GM19099 (cell line): ENCODE results near the gene CACTIN.

Experiments
- POLR2A ChIP-seq: IDR thresholded peaks from 3 replicates; pipeline ENCODE4 v1.6.1; 2011; ENCODE audit warnings: low read depth; ENCODE audit not compliant: insufficient read length; ENCODE audit errors: extremely low read depth

Gene CACTIN

DNA sequence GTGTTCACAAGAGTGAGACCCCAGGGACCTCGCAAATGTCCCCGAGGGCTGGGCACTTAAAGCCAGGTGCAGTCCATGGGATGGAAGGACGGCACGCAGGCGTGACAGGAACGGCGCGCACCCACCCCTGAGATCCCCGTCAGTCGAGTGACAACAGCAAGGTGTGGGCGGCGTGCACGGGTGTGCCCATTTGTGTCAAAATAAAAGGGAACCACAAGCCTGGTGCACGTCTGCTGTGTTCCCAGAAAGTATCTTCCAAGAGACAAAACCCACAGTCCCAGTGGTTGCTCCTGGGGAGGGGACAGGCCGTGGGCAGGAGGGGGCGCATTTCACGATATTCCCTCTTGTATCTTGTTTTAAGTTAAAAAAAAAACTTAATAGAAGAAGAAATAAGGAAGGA lies 15.7 kb upstream of the CACTIN start:
- no peak for TF ChIP-seq POLR2A

DNA sequence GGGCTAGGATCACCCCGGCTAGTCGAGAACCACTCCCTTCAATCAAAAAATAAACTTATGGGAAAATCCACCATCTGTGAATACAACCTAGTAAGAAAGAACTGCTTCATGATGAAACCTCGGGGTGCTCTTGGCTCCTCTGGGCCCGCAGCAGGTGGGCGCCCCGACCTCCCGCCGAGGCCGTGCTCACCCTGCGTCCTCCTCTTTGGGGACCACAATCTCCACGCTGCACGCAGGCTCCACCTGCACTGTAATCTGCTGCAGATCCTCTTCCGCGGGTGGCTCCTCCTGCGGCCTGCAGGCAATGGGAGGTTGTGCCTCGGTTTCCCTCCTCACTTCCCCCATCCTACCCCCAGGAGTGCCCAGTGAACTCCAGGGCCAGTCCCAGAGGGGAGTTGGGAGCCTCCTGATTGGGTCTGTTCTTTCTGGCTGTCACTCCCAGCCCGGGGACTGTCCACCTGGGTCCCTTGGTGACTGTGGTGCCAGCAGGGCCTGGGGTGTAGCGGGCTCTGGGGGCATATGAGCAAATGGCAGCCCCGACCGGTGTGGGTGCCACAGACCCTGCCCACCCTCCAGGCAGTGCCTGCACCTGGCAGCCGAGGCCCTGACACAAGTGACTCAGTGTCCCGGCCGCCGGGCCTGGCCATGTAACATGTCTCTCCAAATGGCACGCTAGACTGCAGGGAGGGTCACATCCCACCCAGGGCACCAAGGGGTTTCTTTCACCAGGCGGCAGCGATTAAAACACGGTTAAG lies 15.1 kb upstream of the CACTIN start:
- TF ChIP-seq POLR2A: no peak

DNA sequence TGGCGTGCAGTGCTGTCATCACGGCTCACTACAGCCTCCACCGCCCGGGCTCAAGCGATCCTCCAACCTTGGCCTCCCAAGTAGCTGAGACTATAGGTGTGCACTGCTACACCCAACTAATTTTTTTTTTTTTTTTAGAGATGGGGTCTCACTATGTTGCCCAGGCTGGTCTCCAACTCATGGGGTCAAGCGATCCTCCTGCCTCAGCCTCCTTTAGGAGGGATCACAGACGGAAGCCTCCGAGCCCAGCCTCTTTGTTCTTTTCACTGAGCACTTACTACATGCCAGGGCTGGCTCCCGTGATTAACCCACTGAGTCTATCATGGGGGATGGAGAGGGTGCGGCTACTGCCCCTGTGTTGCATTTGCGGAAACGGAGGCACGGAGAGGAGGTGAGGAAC lies 12.9 kb upstream of the CACTIN start:
- no peak for TF ChIP-seq POLR2A

DNA sequence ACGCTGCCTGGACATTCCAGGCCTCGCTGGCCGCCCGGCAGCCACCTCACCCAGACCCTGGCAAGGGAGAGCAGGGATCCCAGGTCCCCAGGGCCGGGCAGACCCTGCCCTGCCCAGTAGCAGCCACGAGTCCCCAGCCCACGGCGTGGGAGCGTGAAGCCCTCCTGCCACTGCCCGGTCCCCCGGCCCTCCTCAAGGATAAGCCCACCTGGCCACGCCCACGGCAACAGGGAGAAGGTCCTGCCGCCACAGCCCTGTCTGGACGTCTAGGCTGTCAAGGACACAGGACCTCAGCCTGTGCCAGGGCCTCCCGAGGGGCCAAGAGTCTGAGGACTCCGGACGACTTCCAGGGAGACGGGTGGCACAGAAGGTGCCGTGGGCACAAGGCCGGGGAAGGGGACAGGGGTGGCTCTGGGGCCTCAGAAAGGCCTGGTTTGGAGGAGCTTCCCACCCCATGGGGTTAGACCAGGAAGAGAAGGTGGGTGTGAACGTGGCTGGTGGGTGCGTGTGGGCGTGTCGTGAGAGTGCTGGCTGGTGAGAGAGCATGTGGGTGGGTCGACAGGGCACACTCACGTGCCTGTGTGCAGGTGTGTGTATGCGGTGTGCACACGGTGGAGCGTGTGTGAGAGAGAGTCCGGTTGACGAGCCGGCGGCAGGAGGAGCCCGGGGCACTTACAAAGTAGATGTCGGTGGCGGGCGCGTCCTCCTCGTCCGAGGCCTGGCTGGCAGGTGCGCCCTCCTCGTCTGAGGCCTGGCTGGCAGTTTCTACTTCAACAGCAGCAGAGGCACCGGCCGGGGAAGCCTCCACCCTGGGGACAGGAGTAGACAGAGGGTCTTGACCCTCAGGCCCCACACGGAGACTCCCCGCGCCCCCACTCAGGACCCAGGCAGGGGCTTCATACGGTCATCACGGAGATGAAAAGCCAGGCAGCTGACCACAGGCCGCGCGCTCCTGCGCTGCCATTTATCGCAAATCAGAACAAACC lies 11.9 kb upstream of the CACTIN start:
- TF ChIP-seq POLR2A: no peak

DNA sequence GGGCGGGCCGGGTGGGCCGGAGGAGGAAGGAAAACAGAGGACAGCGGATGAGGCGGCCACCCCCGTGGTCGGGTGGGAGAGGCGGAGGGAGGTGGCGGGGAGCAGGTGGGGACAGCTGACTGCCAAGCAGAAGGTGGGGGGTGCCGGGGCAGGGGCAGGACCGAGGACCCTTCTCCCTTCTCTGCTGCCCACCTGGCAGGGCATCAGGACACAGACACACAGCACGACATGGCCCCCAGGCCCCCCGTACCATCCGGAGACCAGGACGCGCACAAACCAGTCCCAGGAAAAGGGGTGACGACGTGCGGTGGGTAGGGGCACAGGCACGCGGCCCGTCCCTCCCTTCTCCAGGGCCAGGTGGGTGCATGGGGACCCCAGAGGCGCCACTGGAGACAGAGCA lies 11.0 kb upstream of the CACTIN start:
- TF ChIP-seq POLR2A: no peak

DNA sequence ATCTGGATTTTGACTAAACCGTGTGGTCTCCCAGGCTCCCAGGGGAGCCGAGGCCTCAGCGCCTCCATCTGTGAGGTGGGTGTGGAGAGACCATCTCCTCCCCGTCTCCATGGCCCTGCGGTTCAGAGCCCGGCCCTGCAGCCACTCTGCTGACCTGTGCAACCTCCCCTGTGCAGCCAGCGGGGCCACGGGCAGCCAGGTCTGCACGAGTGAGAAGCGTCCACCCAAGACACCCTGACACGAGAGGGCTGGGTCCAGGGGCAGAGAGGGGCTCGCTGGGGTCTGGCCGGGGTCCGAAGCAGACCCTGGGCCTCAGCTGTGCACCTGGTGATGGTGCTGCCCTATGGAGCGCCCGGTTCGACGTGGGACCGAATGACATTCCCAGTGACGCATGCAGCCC lies 10.4 kb upstream of the CACTIN start:
- no peak for TF ChIP-seq POLR2A

DNA sequence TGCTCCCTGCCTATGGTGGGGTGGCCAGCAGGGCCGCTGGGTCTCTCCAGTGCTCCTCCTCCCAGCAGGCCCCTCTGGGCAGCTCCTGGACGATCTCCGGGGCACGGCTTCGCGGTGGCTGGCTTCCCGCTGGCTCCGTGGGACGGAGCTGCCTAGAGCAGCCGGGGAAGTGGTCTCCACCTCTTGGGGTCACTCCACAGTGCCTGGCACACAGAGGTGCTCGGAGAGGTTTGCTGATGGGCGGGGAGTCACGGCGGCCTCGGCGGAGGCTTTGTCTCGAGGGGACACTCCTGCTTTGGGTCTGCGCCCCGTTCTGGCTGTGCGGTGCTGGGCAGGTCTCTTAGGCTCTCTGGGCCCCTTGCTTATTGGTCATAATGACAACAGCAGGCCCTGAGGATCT lies 9.9 kb upstream of the CACTIN start:
- TF ChIP-seq POLR2A: no peak

DNA sequence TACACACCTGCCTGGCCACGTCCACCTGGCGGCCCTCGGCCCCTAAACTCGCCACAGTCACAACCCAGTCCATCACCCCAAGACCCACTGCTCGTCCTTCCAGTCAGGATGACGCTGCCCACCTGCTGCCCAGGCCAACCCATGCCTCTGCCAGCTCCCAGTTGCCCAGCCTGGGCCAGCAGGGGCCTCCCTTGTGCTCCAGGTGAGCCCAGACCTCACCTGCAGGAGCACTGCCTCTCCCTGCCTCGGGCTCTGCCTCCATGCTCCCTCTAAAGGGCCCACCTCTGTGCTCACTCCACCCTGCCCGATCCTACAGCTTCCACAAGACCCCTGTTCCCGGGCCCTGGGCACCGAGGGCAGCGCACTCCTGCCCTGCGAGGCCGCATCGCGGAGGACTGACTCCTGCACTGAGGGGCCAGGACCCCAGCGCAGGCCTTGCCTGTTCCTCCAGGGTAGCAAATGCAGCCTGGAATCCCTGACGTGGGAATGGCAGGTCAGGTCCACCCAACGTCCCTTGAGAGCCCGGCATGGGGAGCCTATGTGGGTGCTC lies 8.0 kb upstream of the CACTIN start:
- no peak for TF ChIP-seq POLR2A

DNA sequence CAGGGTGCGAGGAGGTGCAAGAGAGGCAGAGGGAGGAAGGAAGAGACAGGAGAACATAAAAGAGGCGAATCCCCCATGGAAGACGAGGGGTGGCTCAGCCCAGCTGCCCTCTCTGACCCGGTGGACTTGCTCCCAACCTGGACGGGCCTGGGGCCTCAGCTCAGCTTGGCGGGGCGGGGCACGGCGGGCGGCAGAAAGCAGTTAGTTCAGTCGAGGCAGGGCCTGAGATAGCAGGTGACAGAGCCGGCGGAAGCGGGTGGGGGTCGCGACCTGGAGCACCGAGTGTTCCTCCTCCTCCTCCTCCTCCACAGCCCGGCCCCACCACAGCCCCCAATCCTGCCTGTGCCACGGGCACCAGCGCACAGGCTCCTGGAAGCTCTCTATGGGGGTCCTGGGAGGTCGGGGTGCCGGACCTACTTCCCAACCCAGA lies 7.0 kb upstream of the CACTIN start:
- no peak for TF ChIP-seq POLR2A

DNA sequence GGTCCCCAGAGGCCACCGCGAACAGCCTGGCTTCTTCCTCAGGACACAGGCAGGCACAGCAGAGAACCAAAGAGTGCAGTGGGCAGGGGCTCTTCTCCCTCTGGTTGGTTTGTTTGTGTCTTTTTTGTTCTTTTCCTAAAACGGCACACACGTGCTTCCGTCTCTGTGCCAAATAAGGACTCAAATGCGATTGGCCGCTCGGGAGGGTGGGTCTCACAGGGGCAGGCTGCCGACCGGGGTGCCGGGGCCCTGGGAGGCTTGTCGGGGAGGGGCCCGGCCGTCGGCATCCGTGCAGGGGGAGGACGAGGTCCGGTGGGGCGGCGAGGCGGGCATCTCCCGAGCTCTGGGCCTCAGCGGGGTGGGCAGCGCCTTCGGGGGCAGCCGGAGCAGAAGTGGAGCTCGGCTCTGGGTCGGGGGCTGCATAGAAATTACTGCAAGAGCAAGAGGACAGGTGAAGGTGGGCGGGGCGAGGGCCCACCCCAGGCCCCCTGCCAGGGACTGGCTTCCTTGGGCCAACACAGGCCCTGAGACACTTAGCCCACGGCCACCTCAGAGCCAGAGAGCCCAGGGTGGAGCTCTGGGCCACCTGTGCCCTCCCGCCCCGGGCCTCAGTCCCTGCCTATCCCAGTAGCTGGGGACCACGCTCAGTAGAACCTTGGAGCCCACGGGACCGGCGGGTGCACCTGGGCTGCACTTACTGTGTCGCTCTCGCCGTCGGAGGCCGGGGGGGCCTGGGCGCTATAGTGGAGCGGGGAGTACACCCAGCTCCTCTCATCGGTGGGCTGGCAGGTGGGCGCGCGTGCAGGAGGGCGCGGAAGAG lies 6.4 kb upstream of the CACTIN start:
- TF ChIP-seq POLR2A: no peak

DNA sequence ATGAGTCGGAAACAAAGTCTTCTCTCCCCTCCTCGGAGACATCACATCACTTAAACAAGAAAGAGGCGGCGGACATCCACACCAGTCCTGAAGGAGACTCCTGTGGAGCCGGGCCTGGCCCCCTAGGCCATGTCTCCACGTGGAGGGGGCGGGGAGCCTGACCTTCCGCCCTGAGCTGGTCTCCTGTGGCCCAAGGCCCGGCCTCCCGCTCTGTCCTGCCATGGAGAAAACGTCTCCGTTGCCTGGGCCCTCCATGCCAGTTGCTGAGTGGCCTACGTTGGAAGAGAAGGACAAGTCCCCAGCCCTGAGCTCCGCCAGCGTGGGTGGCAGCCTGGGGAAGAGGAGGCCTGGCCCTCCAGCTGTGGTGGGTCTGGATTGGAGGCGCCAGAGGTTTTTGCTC lies 5.5 kb upstream of the CACTIN start:
- TF ChIP-seq POLR2A: no peak

DNA sequence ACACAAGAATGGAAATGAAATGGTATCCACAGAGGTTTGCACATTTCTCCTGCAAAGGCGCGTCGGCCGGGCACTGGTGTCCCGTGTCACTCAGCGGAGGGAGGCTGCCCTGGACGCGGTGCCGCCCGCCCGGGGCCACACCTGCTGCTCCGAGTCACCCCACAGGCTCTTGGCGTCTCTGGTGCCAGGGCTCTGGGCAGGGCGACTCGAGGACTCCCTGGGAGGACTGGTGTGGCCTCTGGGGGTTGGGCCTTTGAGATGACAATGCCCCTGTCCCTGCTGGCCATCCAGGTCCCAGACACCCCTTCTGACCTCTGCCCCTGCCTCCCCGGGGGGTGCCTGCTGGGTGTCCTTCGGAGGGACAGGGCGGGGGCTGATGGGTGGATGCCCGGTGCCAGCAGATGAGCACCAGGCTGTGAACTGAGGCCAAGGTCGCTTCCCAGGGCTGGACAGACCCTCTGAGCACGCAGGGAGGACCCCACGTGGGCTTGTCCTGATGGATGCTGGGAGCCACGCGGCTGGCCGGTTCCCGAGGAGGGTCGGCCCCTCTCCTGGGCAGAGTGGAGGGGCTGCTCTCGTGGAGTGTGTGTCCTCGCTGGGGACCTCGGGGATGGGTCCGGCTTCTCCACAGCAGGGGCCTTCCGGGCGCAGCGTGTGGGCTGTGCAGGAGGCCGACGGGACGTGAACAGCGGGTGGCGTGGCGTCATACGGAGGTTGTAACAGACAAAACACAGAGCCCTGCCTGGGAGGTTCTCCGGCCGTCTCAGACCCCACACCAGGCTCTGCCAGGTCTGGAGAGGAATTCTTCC lies 4.7 kb upstream of the CACTIN start:
- TF ChIP-seq POLR2A: no peak

DNA sequence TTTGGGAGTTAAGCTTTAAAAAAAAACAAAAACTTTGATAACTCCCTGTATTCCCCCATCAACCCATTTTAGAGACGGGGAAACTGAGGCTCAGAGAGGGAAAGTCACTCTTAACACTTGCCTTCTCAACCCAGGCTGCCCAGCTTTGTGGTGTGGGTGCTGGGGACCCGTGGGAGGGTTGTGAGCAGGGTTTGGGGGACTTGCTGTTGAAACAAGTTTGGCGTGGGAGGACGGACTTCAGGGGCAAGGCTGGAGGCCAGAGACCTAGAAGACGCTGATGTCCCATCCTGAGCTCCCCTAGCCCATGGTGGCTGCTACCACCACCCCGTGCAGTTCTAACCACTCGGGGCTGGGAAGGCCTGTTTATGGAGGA lies 747 bp upstream of the CACTIN start:
- TF ChIP-seq POLR2A: no peak

DNA sequence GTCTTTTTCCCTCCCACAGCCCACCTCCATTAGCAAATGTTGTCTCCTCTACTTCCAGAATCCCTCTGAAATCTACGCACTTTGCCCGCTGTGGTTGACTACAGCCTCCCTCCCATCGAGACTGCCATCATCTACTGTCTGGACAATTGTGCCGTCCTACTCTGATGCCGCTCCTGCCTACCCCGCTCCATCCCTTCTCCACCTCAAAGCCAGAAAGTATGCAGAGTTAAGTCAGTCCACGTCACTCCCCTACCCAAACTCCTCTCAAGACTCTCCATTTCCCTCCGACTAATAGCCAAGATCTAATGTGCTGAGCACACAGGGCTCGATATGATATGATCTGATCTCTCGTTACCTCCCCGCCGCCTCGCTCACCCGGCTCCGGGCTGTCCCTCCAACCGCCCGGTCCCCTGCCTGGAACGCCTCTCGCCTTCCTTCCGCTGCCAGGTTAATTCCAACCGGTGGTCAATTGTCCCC lies 556 bp downstream of the CACTIN start:
- no peak for TF ChIP-seq POLR2A
